Measurements from ENCODE around the gene ENOX1. TPM values are rescaled to one million over a fixed set of nuclear protein-coding genes. Genes with fewer than 3 reads are reported as not detected.

Gene ENOX1
- polyA plus RNA-seq, 3 donors, result 0.04 TPM; not detected in 2

DNA sequence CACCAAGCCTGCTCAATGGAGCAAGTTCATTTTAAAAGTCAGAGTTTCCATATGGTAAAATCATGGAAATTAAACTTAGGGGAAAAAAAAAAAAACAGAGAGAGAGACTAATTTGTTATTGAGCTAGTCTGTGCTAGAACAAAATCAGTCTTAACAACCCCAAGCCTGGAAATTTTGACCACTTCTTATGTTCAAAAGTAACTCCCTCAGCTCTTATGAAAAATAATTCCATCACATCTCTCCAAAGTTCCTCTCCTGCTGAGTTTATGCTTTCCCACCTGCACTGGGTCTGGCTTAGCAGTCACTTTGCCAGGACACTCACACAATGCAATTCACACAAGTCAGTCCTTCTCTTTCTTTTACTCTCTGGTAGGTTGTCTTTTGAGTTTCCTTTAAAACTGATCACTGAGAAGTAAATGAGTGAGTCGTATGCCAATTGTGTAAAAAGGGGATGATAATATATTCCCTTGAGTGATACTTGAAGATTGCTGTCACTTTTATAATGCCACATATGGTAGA is 92.6 kb downstream of the ENOX1 start:
- H3K27me3 ChIP-seq (ENCODE audit: control insufficient read depth in 2 of 2, insufficient read depth in 2 of 2, low read length in 2 of 2), result no peaks in the 10 kb centered on the region
- Mint-ChIP-seq H3K4me3 (no peak overlapping the region), H3K27me3 (ENCODE audit: low read depth in 3 of 3) (peaks cover 0 to 6% (median 0%) of the 10 kb centered on the region in 3 donors), H3K36me3 (no peaks in the 10 kb centered on the region), H3K9me3 (peaks cover 0 to 3% (median 0%) of the 10 kb centered on the region in 7 donors), H3K27ac (no peak overlapping the region), H3K4me1 (no peaks in the 10 kb centered on the region)
- no peak overlapping the region for H3K9ac ChIP-seq (ENCODE audit: insufficient read depth, low read length, poor library complexity, severe bottlenecking)
- H3K79me2 ChIP-seq (ENCODE audit: insufficient read depth, low read length), result no peaks in the 10 kb centered on the region
- no peak for DNase-seq
- no peak overlapping the region for H3K4me3 ChIP-seq (replicated peaks in 1 of 3; ENCODE audit: low read depth in 2 of 3, low read length in 3 of 3)
- no CpG with 5 or more reads among the region's 1 CpG for WGBS (ENCODE audit: insufficient coverage)
- no peaks in the 10 kb centered on the region for H4K20me1 ChIP-seq (ENCODE audit: insufficient read depth, low read length)
- H3K4me2 ChIP-seq (replicated peaks; ENCODE audit: extremely low read depth, low read length, poor library complexity, severe bottlenecking), result no peak overlapping the region
- TF ChIP-seq, protein P1, sequence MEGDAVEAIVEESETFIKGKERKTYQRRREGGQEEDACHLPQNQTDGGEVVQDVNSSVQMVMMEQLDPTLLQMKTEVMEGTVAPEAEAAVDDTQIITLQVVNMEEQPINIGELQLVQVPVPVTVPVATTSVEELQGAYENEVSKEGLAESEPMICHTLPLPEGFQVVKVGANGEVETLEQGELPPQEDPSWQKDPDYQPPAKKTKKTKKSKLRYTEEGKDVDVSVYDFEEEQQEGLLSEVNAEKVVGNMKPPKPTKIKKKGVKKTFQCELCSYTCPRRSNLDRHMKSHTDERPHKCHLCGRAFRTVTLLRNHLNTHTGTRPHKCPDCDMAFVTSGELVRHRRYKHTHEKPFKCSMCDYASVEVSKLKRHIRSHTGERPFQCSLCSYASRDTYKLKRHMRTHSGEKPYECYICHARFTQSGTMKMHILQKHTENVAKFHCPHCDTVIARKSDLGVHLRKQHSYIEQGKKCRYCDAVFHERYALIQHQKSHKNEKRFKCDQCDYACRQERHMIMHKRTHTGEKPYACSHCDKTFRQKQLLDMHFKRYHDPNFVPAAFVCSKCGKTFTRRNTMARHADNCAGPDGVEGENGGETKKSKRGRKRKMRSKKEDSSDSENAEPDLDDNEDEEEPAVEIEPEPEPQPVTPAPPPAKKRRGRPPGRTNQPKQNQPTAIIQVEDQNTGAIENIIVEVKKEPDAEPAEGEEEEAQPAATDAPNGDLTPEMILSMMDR (IDR thresholded peaks at IDR 0.05), result no peak
- H3K4me1 ChIP-seq (ENCODE audit: control insufficient read depth in 1 of 2, insufficient read depth in 2 of 2, low read length in 2 of 2), result no peaks in the 10 kb centered on the region
- no peaks in the 10 kb centered on the region for H3K36me3 ChIP-seq (replicated peaks in 1 of 2; ENCODE audit: control insufficient read depth in 1 of 2, insufficient read depth in 2 of 2, low read length in 2 of 2)
- intact Hi-C loops (cut with micrococcal nuclease), result no loop called here
- H3K9me3 ChIP-seq (replicated peaks in 1 of 2; ENCODE audit: control insufficient read depth in 1 of 2, insufficient read depth in 1 of 2, low read length in 2 of 2), result no peaks in the 10 kb centered on the region
- no peak overlapping the region for H2AFZ ChIP-seq (ENCODE audit: insufficient read depth, low read depth, low read length, poor library complexity, severe bottlenecking)
- H3K27ac ChIP-seq (ENCODE audit: low read depth in 1 of 2, low read length in 2 of 2), result no peak overlapping the region

DNA sequence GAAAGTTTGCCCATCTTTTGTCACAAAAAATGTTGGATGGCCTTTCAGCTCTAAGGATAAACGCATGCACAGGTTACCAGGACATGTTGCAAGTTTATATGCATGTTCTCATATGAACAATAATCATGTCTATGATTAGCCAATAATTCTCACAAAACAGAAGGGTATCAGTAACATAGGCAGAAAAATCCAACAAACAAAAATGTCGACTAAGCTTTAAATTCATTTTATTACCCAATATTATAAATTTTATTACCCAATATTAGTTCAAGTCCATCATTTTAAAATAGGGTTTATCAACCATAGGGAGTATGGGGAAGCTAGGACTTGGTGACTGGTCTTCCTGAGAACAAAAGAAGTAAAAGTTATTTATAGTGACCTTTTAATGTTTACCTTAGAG is 93.1 kb downstream of the ENOX1 start:
- TF ChIP-seq, protein P1 (IDR thresholded peaks at IDR 0.05), result no peak
- Histone ChIP-seq H3K4me3 (replicated peaks in 1 of 3; ENCODE audit: low read depth in 2 of 3, low read length in 3 of 3) (no peak overlapping the region), H3K27ac (ENCODE audit: low read depth in 1 of 2, low read length in 2 of 2) (no peak overlapping the region), H2AFZ (ENCODE audit: insufficient read depth, low read depth, low read length, poor library complexity, severe bottlenecking) (no peak overlapping the region), H3K4me1 (ENCODE audit: control insufficient read depth in 1 of 2, insufficient read depth in 2 of 2, low read length in 2 of 2) (no peaks in the 10 kb centered on the region), H3K9ac (ENCODE audit: insufficient read depth, low read length, poor library complexity, severe bottlenecking) (no peak overlapping the region), H3K79me2 (ENCODE audit: insufficient read depth, low read length) (no peaks in the 10 kb centered on the region), H4K20me1 (ENCODE audit: insufficient read depth, low read length) (no peaks in the 10 kb centered on the region), H3K27me3 (ENCODE audit: control insufficient read depth in 2 of 2, insufficient read depth in 2 of 2, low read length in 2 of 2) (no peaks in the 10 kb centered on the region), H3K36me3 (replicated peaks in 1 of 2; ENCODE audit: control insufficient read depth in 1 of 2, insufficient read depth in 2 of 2, low read length in 2 of 2) (no peaks in the 10 kb centered on the region), H3K9me3 (replicated peaks in 1 of 2; ENCODE audit: control insufficient read depth in 1 of 2, insufficient read depth in 1 of 2, low read length in 2 of 2) (no peaks in the 10 kb centered on the region), H3K4me2 (replicated peaks; ENCODE audit: extremely low read depth, low read length, poor library complexity, severe bottlenecking) (no peak overlapping the region)
- WGBS (ENCODE audit: insufficient coverage), result no CpG with 5 or more reads among the region's 2 CpGs
- no peak overlapping the region for H3K4me3 Mint-ChIP-seq
- no peaks in the 10 kb centered on the region for H3K36me3 Mint-ChIP-seq
- intact Hi-C loops (cut with micrococcal nuclease), result no loop called here
- no peak for DNase-seq
- H3K27ac Mint-ChIP-seq, result no peak overlapping the region
- no peaks in the 10 kb centered on the region for H3K4me1 Mint-ChIP-seq
- peaks cover 0 to 9% (median 0%) of the 10 kb centered on the region in 3 donors for H3K27me3 Mint-ChIP-seq (ENCODE audit: low read depth in 3 of 3)
- H3K9me3 Mint-ChIP-seq, result peaks cover 0 to 3% (median 0%) of the 10 kb centered on the region in 7 donors
